Breast epithelium (tissue), 4 donors: ENCODE data around the gene SSRP1. TPM values are rescaled to one million over a fixed set of nuclear protein-coding genes. Genes with fewer than 3 reads are reported as not detected.

Source experiments
- DNase-seq, 2 donors: peaks; one replicate each; pipeline ENCODE4 v3.0.0-alpha.2; 2019; ENCODE audit warnings: low spot score in 2 of 2
- H3K27ac ChIP-seq, 2 donors: fragments of 200-600 bp; sonication (generic) in 1 of 2; one replicate each; pipeline ENCODE4 v1.5.1; 2016 to 2019; ENCODE audit warnings: mild to moderate bottlenecking in 1 of 2
- H3K27me3 ChIP-seq, 2 donors: fragments of 200-600 bp; sonication (generic) in 1 of 2; one replicate each; pipeline versions ENCODE4 v1.5.1 to v1.6.0; 2017 to 2019; ENCODE audit warnings: control low read depth in 1 of 2, mild to moderate bottlenecking in 1 of 2
- H3K36me3 ChIP-seq: fragments of 200-600 bp; one replicate; pipeline ENCODE4 v1.5.1; 2019
- H3K4me1 ChIP-seq, 2 donors: fragments of 200-600 bp; sonication (generic); one replicate each; pipeline ENCODE4 v1.5.1; 2016 to 2019; ENCODE audit warnings: control low read depth in 1 of 2
- H3K4me3 ChIP-seq, 3 donors: fragments of 200-600 bp; sonication (generic); 1 replicate in 2 of 3; 2 replicates in 1 of 3; pipeline ENCODE4 v1.5.1; 2016 to 2019; ENCODE audit warnings: mild to moderate bottlenecking in 3 of 3, moderate library complexity in 2 of 3
- H3K9me3 ChIP-seq, 2 donors: fragments of 200-600 bp; sonication (generic) in 1 of 2; one replicate each; pipeline ENCODE4 v1.5.1; 2016 to 2019; ENCODE audit warnings: control low read depth in 1 of 2
- POLR2A ChIP-seq: fragments of 450-650 bp; IDR thresholded peaks from one replicate; pipeline ENCODE4 v1.6.1; 2016; ENCODE audit warnings: antibody characterized with exemption, mild to moderate bottlenecking, moderate library complexity
- POLR2AphosphoS5 ChIP-seq, 3 donors: sonication (generic); formaldehyde crosslinking; IDR thresholded peaks; one replicate each; pipeline ENCODE4 v1.6.1; 2017; ENCODE audit warnings: antibody characterized with exemption in 3 of 3
- intact Hi-C: fragments of 100-400 bp; cut with DNase I; formaldehyde crosslinking; loops from one replicate; pipeline ENCODE4 v1.15.1; 2023; ENCODE audit warnings: low total_unique reads
- total RNA-seq, 3 donors: library from RNA; depleted of rRNA; stranded (reverse); fragments of >200 nt; gene quantifications; one replicate each; pipeline ENCODE4 v1.1.0, GENCODE V29; 2016
- TF ChIP-seq, protein P1 (sequence below), 3 donors: fragments of 450-650 bp; IDR thresholded peaks; one replicate each; pipeline ENCODE4 v1.5.1; 2016 to 2017; ENCODE audit warnings: antibody characterized with exemption in 3 of 3, mild to moderate bottlenecking in 3 of 3, moderate library complexity in 3 of 3

Gene SSRP1
- total RNA-seq, 3 donors from 2014 or later: 60.0 to 83.9 (median 76.5) TPM

DNA sequence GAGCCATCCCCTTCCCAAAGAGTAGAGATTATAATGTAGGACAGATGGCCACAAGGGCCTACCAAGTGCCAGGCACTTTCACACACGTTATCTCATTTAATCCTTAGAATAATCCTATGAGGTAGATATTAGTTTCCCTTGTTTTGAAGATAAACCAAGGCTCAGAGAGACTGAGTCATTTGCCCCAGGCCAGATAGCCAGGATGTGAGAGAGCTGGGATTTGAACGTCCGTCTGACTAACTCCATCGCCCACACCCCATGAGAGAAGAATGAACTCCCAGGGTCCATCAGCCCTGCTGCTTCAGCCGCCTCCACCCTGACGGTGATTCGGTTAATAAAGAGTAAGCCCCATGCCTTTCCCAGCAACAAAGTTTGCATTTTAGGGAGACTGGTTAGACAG is 34.6 kb upstream of the SSRP1 start:
- intact Hi-C loops: no loop called here
- H3K9me3 ChIP-seq: no peaks in the 10 kb centered on the region
- TF ChIP-seq, protein P1, sequence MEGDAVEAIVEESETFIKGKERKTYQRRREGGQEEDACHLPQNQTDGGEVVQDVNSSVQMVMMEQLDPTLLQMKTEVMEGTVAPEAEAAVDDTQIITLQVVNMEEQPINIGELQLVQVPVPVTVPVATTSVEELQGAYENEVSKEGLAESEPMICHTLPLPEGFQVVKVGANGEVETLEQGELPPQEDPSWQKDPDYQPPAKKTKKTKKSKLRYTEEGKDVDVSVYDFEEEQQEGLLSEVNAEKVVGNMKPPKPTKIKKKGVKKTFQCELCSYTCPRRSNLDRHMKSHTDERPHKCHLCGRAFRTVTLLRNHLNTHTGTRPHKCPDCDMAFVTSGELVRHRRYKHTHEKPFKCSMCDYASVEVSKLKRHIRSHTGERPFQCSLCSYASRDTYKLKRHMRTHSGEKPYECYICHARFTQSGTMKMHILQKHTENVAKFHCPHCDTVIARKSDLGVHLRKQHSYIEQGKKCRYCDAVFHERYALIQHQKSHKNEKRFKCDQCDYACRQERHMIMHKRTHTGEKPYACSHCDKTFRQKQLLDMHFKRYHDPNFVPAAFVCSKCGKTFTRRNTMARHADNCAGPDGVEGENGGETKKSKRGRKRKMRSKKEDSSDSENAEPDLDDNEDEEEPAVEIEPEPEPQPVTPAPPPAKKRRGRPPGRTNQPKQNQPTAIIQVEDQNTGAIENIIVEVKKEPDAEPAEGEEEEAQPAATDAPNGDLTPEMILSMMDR (IDR thresholded peaks at IDR 0.05): no peak
- TF ChIP-seq POLR2A (no peak), POLR2AphosphoS5 (IDR thresholded peaks at IDR 0.05) (no peak)
- no peak for DNase-seq
- no peak overlapping the region for H3K4me3 ChIP-seq
- H3K36me3 ChIP-seq: no peaks in the 10 kb centered on the region
- no peaks in the 10 kb centered on the region for H3K27me3 ChIP-seq
- H3K4me1 ChIP-seq: no peaks in the 10 kb centered on the region
- no peak overlapping the region for H3K27ac ChIP-seq

DNA sequence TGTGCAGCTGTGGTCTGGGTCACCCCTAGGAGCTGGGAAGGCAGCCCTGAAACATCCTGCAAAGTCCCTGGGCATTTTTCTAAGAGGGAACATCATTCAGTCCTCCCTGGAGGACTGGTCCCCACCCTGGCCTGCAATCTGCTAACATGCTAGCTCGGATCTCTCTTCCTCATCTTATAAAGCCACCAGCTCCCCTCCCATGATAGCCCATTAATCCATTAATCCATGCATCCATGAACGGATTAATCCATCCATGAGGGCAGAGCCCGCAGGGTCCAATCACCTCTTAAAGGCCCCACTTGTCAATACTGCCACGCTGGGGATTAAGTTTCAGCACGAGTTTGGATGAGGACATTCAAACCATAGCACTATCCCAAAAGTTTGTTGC is 33.1 kb upstream of the SSRP1 start:
- no peak overlapping the region for H3K27ac ChIP-seq
- TF ChIP-seq, protein P1 (IDR thresholded peaks at IDR 0.05): no peak
- no peak for TF ChIP-seq POLR2A
- TF ChIP-seq POLR2AphosphoS5 (IDR thresholded peaks at IDR 0.05): no peak
- intact Hi-C loops: no loop called here

DNA sequence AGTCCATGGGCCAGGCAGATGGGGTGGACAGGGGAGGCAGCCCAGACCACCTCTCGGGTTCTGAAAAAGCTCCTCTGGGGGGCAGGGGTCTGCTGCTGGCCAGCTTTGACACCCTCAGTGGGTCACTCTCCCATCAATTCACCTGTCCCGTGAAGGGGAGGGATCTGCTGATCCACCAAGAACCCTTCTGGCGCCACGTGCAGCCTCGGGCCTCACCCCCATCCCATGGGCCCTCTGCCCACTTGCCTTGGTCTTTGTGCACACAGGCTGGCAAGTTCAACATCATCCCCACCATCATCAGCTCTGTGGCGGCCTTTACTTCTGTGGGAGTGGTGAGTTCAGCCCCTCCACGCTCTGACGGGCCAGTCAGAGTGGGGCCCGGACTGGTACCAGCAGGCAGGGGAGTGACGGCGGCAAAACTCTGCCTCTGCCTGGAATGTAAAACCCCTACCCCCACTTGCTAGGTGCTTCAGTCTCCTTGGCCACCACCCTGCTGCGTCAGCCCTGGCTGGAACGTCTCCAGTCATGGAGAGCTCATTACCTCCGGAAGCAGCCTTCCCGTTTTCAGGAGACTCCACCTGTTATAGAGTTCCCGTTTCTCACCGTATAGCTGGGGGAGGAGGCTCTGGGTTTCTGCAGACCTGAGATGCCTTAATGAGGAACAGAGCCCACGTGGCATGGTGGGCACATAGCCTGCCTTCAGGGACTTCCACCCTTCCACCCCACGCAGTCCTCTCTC is 32.6 kb upstream of the SSRP1 start:
- Histone ChIP-seq H3K27ac (no peak overlapping the region), H3K27me3 (no peaks in the 10 kb centered on the region), H3K36me3 (no peaks in the 10 kb centered on the region), H3K4me1 (no peaks in the 10 kb centered on the region), H3K9me3 (no peaks in the 10 kb centered on the region), H3K4me3 (no peak overlapping the region)
- intact Hi-C loops: no loop called here
- TF ChIP-seq POLR2A (no peak), POLR2AphosphoS5 (IDR thresholded peaks at IDR 0.05) (no peak)
- TF ChIP-seq, protein P1 (IDR thresholded peaks at IDR 0.05): no peak
- DNase-seq: no peak

More for the DNA sequence above, 33.1 kb upstream of the SSRP1 start:
- Histone ChIP-seq H3K27me3 (no peaks in the 10 kb centered on the region), H3K4me3 (no peak overlapping the region), H3K9me3 (no peaks in the 10 kb centered on the region), H3K4me1 (no peaks in the 10 kb centered on the region), H3K36me3 (no peaks in the 10 kb centered on the region)
- no peak for DNase-seq

DNA sequence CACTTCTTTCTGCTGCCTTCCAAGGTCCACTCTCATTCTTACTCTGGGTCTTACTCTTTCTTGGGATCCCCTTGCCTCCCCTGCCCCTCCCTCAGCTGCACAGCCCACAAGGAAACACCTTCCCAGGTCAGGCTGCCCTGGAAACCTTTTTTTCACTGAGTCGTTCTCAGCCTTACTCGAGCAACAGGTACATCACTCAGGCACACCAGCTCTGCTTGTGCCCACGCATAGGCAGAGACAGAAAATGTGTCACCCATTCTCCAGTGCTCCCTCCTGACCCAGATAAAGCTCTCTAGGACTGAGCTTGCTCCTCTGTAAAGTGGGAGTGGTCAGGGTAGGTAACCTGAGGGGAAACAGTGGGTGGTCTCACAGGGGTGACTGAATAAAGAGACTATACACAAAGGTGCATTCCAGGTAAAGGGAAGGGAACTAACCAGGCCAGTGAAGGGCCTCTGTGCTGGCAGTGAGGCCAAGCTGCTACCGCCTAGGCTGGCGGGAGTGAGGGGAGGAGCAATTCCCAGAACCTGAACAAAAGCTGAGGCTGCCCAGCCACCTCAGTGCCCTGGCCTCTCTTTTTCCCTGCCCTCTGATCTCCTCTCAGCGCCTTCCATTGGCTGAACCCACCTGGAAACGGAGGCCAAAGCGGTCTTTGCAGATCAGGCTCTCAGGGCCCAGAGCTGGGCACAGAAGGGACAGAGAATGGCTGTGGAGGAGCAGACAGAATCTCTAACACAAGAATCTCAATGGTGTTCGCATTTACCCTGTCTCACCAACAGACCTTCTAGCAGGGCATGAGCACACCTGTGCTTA is 29.4 kb upstream of the SSRP1 start:
- H3K9me3 ChIP-seq: no peaks in the 10 kb centered on the region
- no peak overlapping the region for H3K27ac ChIP-seq
- no peaks in the 10 kb centered on the region for H3K4me1 ChIP-seq
- no peaks in the 10 kb centered on the region for H3K36me3 ChIP-seq
- TF ChIP-seq POLR2AphosphoS5 (IDR thresholded peaks at IDR 0.05): no peak
- TF ChIP-seq, protein P1 (IDR thresholded peaks at IDR 0.05): no peak
- TF ChIP-seq POLR2A: no peak
- intact Hi-C loops: no loop called here
- no peak overlapping the region for H3K4me3 ChIP-seq
- no peak for DNase-seq
- no peaks in the 10 kb centered on the region for H3K27me3 ChIP-seq
